H1 (cell line): Measurements from ENCODE around the gene RTTN. TPM values are rescaled to one million over a fixed set of nuclear protein-coding genes. Genes with fewer than 3 reads are reported as not detected.

Experiments used
- CTCF ChIA-PET: fragments of 300-600 bp; sonication (Branson Sonifier 250); formaldehyde crosslinking; loops from one replicate; lab custom pipeline; 2021; ENCODE audit not compliant: partially characterized antibody; lab: Charles Lee
- POLR2A ChIA-PET: fragments of 300-600 bp; sonication (Branson Sonifier 250); formaldehyde crosslinking; loops from one replicate; lab custom pipeline; 2021; ENCODE audit warnings: inconsistent platforms; ENCODE audit not compliant: partially characterized antibody; lab: Charles Lee
- DNase-seq, 2 experiments: peaks; one replicate each; pipeline versions ENCODE4 v3.0.0 to v3.0.0-alpha.2; 2010 to 2022; ENCODE audit warnings: low spot score in 2 of 2, low read depth in 1 of 2, mixed read lengths in 1 of 2
- FAIRE-seq: peaks from 2 replicates; lab custom pipeline; 2011; peaks lifted over from hg19 to GRCh38; lab: Jason Lieb, UNC
- H2AFZ ChIP-seq: 2 replicates; pipeline ENCODE4 v1.8.1; 2012; ENCODE audit warnings: low read length, inconsistent platforms
- H2AK5ac ChIP-seq: 2 replicates; pipeline ENCODE4 v1.6.1; 2013; ENCODE audit warnings: low read depth, low read length
- H2BK120ac ChIP-seq: replicated peaks from 2 replicates; pipeline ENCODE3; 2013; ENCODE audit warnings: low read depth, low read length, inconsistent platforms
- H2BK12ac ChIP-seq: 2 replicates; pipeline ENCODE4 v1.6.1; 2013; ENCODE audit warnings: low read depth, low read length
- H2BK15ac ChIP-seq: 2 replicates; pipeline ENCODE4 v1.6.1; 2013; ENCODE audit warnings: low read length
- H2BK20ac ChIP-seq: 2 replicates; pipeline ENCODE4 v1.6.1; 2013; ENCODE audit warnings: low read length
- H2BK5ac ChIP-seq: 2 replicates; pipeline ENCODE4 v1.6.1; 2013; ENCODE audit warnings: low read depth, low read length
- H3K14ac ChIP-seq: 2 replicates; pipeline ENCODE4 v1.6.1; 2013; ENCODE audit warnings: inconsistent platforms; ENCODE audit not compliant: insufficient read length
- H3K18ac ChIP-seq: 2 replicates; pipeline ENCODE4 v1.6.1; 2013; ENCODE audit warnings: low read length; ENCODE audit errors: extremely low read depth
- H3K23ac ChIP-seq: 2 replicates; pipeline ENCODE4 v1.6.1; 2013; ENCODE audit warnings: inconsistent platforms; ENCODE audit not compliant: insufficient read length
- H3K23me2 ChIP-seq: 2 replicates; pipeline ENCODE4 v1.6.1; 2013; ENCODE audit warnings: low read depth, low read length
- H3K27ac ChIP-seq: 2 replicates; pipeline ENCODE4 v1.6.1; 2011; ENCODE audit warnings: low read depth, low read length, inconsistent platforms
- H3K27me3 ChIP-seq, 4 experiments: replicated peaks in 1 of 4; 1 replicate in 1 of 4; 2 replicates in 3 of 4; pipeline versions ENCODE4 v1.6.1 to v1.8.1; 2011 to 2013; ENCODE audit warnings: low read length in 3 of 4, mild to moderate bottlenecking in 3 of 4, inconsistent platforms in 2 of 4, mixed read lengths in 2 of 4, moderate library complexity in 1 of 4; ENCODE audit not compliant: control insufficient read depth in 3 of 4, insufficient read depth in 3 of 4; ENCODE audit errors: extremely low read depth in 1 of 4
- H3K36me3 ChIP-seq, 4 experiments: 2 replicates each; pipeline versions ENCODE4 v1.6.1 to v1.8.1; 2011 to 2013; ENCODE audit warnings: mild to moderate bottlenecking in 4 of 4, low read length in 3 of 4, moderate library complexity in 2 of 4, control low read depth in 1 of 4, inconsistent platforms in 1 of 4; ENCODE audit not compliant: insufficient read depth in 4 of 4, control insufficient read depth in 2 of 4
- H3K4ac ChIP-seq: replicated peaks from 2 replicates; pipeline ENCODE3; 2013; ENCODE audit warnings: low read length, low read depth, mixed read lengths, inconsistent platforms; ENCODE audit not compliant: insufficient read length
- H3K4me1 ChIP-seq, 4 experiments: replicated peaks in 1 of 4; 1 replicate in 1 of 4; 2 replicates in 3 of 4; pipeline versions ENCODE4 v1.6.1 to v1.8.1; 2011 to 2013; ENCODE audit warnings: low read length in 3 of 4, inconsistent platforms in 2 of 4, mixed read lengths in 1 of 4; ENCODE audit not compliant: insufficient read depth in 4 of 4, control insufficient read depth in 3 of 4
- H3K4me2 ChIP-seq, 2 experiments: 2 replicates each; pipeline versions ENCODE4 v1.6.1 to v1.8.1; 2011 to 2013; ENCODE audit warnings: low read depth in 2 of 2, low read length in 2 of 2, control low read depth in 1 of 2, inconsistent platforms in 1 of 2, mild to moderate bottlenecking in 1 of 2; ENCODE audit not compliant: insufficient read depth in 1 of 2
- H3K4me3 ChIP-seq, 4 experiments: fragments of 200-600, 300-600 bp in 1 of 4; sonication (generic), shearing (Covaris generic), sonication (Bioruptor Twin) in 1 of 4; 2 replicates each; pipeline versions ENCODE4 v1.5.1 to v1.8.1; 2011 to 2016; ENCODE audit warnings: low read length in 4 of 4, low read depth in 3 of 4, control low read depth in 2 of 4, inconsistent platforms in 2 of 4, mild to moderate bottlenecking in 2 of 4, mixed read lengths in 1 of 4, moderate library complexity in 1 of 4; ENCODE audit not compliant: insufficient read depth in 2 of 4; ENCODE audit errors: extremely low read depth in 1 of 4
- H3K56ac ChIP-seq: replicated peaks from 2 replicates; pipeline ENCODE3; 2013; ENCODE audit warnings: low read depth, mild to moderate bottlenecking, mixed read lengths, low read length, inconsistent platforms; ENCODE audit not compliant: insufficient read length
- H3K79me1 ChIP-seq: 2 replicates; pipeline ENCODE4 v1.6.1; 2013; ENCODE audit warnings: low read depth, low read length, control low read depth
- H3K79me2 ChIP-seq, 2 experiments: 2 replicates each; pipeline versions ENCODE4 v1.6.1 to v1.8.1; 2012 to 2013; ENCODE audit warnings: low read length in 2 of 2, mild to moderate bottlenecking in 2 of 2, inconsistent platforms in 1 of 2; ENCODE audit not compliant: insufficient read depth in 2 of 2, control insufficient read depth in 1 of 2
- H3K9ac ChIP-seq, 4 experiments: replicated peaks in 1 of 4; 1 replicate in 1 of 4; 2 replicates in 3 of 4; pipeline versions ENCODE4 v1.6.1 to v1.8.1; 2011 to 2013; ENCODE audit warnings: low read depth in 3 of 4, low read length in 3 of 4, control low read depth in 2 of 4, mild to moderate bottlenecking in 2 of 4, moderate library complexity in 2 of 4, inconsistent platforms in 1 of 4; ENCODE audit errors: extremely low read depth in 1 of 4
- H3K9me3 ChIP-seq, 2 experiments: 2 replicates each; pipeline versions ENCODE4 v1.6.1 to v1.8.1; 2012 to 2013; ENCODE audit warnings: mild to moderate bottlenecking in 2 of 2, moderate library complexity in 2 of 2, control low read depth in 1 of 2, inconsistent platforms in 1 of 2, low read depth in 1 of 2, low read length in 1 of 2, mixed read lengths in 1 of 2; ENCODE audit not compliant: insufficient read depth in 2 of 2
- H4K20me1 ChIP-seq, 2 experiments: replicated peaks in 1 of 2; 2 replicates each; pipeline versions ENCODE3 to v1.8.1; 2011 to 2013; ENCODE audit warnings: inconsistent platforms in 2 of 2, low read length in 2 of 2, mild to moderate bottlenecking in 1 of 2; ENCODE audit not compliant: insufficient read depth in 2 of 2, control insufficient read depth in 1 of 2
- H4K5ac ChIP-seq: 2 replicates; pipeline ENCODE4 v1.6.1; 2013; ENCODE audit warnings: low read length, low read depth, mixed read lengths, inconsistent platforms; ENCODE audit not compliant: insufficient read length
- H4K8ac ChIP-seq: 2 replicates; pipeline ENCODE4 v1.8.0; 2013; ENCODE audit warnings: mild to moderate bottlenecking, moderate library complexity, low read length, inconsistent platforms; ENCODE audit not compliant: insufficient read depth; ENCODE audit errors: extremely low read depth
- H4K91ac ChIP-seq: replicated peaks from 2 replicates; pipeline ENCODE3; 2013; ENCODE audit warnings: low read length, mixed read lengths, inconsistent platforms; ENCODE audit not compliant: insufficient read length
- CHD1 ChIP-seq: IDR thresholded peaks from 2 replicates; pipeline ENCODE4 v1.6.1; 2012; ENCODE audit warnings: low read depth, low read length, improper control_type of control experiment
- CHD2 ChIP-seq: IDR thresholded peaks from 2 replicates; pipeline ENCODE4 v1.6.1; 2012; ENCODE audit warnings: low read length, improper control_type of control experiment
- EP300 ChIP-seq, 2 experiments: IDR thresholded peaks; 1 replicate in 1 of 2; 2 replicates in 1 of 2; pipeline ENCODE4 v1.6.1; 2011 to 2012; ENCODE audit warnings: low read depth in 2 of 2, low read length in 2 of 2, mild to moderate bottlenecking in 2 of 2, borderline replicate concordance in 1 of 2, inconsistent platforms in 1 of 2, moderate library complexity in 1 of 2
- FOSL1 ChIP-seq: IDR thresholded peaks from 2 replicates; pipeline ENCODE4 v1.6.1; 2011; ENCODE audit warnings: mild to moderate bottlenecking, low read depth, low read length, moderate library complexity; ENCODE audit not compliant: insufficient read depth
- GTF2F1 ChIP-seq: IDR thresholded peaks from 2 replicates; pipeline ENCODE4 v1.6.1; 2012; ENCODE audit warnings: low read depth, low read length, improper control_type of control experiment, borderline replicate concordance
- HDAC6 ChIP-seq: IDR thresholded peaks from one replicate; pipeline ENCODE4 v1.7.1; 2012; ENCODE audit warnings: low read depth, mild to moderate bottlenecking, inconsistent platforms, low read length, moderate library complexity
- POLR2A ChIP-seq, 2 experiments: IDR thresholded peaks; 1 replicate in 1 of 2; 2 replicates in 1 of 2; pipeline ENCODE4 v1.6.1; 2011; ENCODE audit warnings: low read depth in 2 of 2, low read length in 2 of 2, mild to moderate bottlenecking in 2 of 2; ENCODE audit errors: control extremely low read depth in 1 of 2
- RBBP5 ChIP-seq: IDR thresholded peaks from 2 replicates; pipeline ENCODE4 v1.7.1; 2012; ENCODE audit warnings: low read depth, mild to moderate bottlenecking, inconsistent platforms, low read length, moderate library complexity, borderline replicate concordance
- SAP30 ChIP-seq: fragments of 300-600 bp; sonication (generic); IDR thresholded peaks from 2 replicates; pipeline ENCODE4 v1.7.1; 2012; ENCODE audit warnings: low read length, moderate library complexity, mild to moderate bottlenecking, inconsistent platforms; ENCODE audit not compliant: insufficient read depth, insufficient replicate concordance
- SIX5 ChIP-seq: IDR thresholded peaks from 2 replicates; pipeline ENCODE4 v1.6.1; 2011; ENCODE audit warnings: mild to moderate bottlenecking, low read depth, low read length
- SP1 ChIP-seq: IDR thresholded peaks from 2 replicates; pipeline ENCODE4 v1.6.1; 2011; ENCODE audit warnings: low read depth, low read length
- TBP ChIP-seq: IDR thresholded peaks from 2 replicates; pipeline ENCODE4 v1.6.1; 2011; ENCODE audit warnings: low read depth, low read length, improper control_type of control experiment
- WGBS, 2 experiments: shearing (Covaris generic) in 1 of 2; methylation state at CpG; one replicate each; pipeline versions ENCODE4 v1.1.6 to v1.1.7; 2013 to 2015; ENCODE audit warnings: low lambda C conversion rate in 2 of 2, mixed read lengths in 2 of 2, inconsistent platforms in 1 of 2, low coverage in 1 of 2, missing lambda C conversion rate in 1 of 2; ENCODE audit not compliant: insufficient replicate concordance in 2 of 2, insufficient coverage in 1 of 2, insufficient read length in 1 of 2; ENCODE audit errors: extremely low coverage in 1 of 2, missing lambda C conversion rate in 1 of 2; 5-methylcytosine and 5-hydroxymethylcytosine counted together
- polyA plus RNA-seq, 7 experiments: library from polyadenylated mRNA; depleted of rRNA in 3 of 7; stranded (reverse) in 5 of 7; unstranded in 2 of 7; fragments of >200 nt in 5 of 7; fragments of 200-250 nt in 2 of 7; gene quantifications; 1 replicate in 5 of 7; 2 replicates in 1 of 7; 4 replicates in 1 of 7; pipeline versions ENCODE4 v1.2.1 to v1.2.3, GENCODE V29; 2011 to 2013; ENCODE audit warnings: missing spikeins in 2 of 7, mixed read lengths in 2 of 7
- total RNA-seq: library from RNA; stranded (reverse); fragmentation: NEBNext Ultra II Directional; extraction: Animal tissue kit (Norgen Biotek cat#: 25700); gene quantifications from 2 replicates; pipeline ENCODE4 v1.2.1, GENCODE V29; 2021

The RTTN gene
- total and polyA plus RNA-seq, 2 of the 8 experiments (the other 6 are each of a cell fraction or from before 2014, with no cell fraction given) = 9.1 to 21.4 TPM

- ChIA-PET CTCF (interaction anchor here (1.0 to 1.4 kb wide), 2 partner anchors 15 to 24 kb away, joined by 3 read pairs; no protein-coding TSS in a partner anchor), POLR2A (no interaction called here)
- Histone ChIP-seq H3K4me2 (no peak overlapping the region), H3K4ac (no peak overlapping the region), H2BK12ac (no peak overlapping the region), H3K4me1 (no peaks in the 10 kb centered on the region), H3K4me3 (no peak overlapping the region), H3K23me2 (no peaks in the 10 kb centered on the region), H2BK120ac (no peak overlapping the region), H4K91ac (no peak overlapping the region), H2AK5ac (no peak overlapping the region), H3K14ac (no peak overlapping the region), H3K36me3 (no peaks in the 10 kb centered on the region), H3K56ac (no peak overlapping the region), H2BK5ac (no peak overlapping the region), H3K18ac (no peak overlapping the region), H3K27me3 (no peaks in the 10 kb centered on the region), H4K5ac (no peak overlapping the region), H3K9me3 (no peaks in the 10 kb centered on the region), H2BK20ac (no peak overlapping the region), H3K27ac (no peak overlapping the region), H3K79me1 (no peaks in the 10 kb centered on the region), H4K20me1 (no peaks in the 10 kb centered on the region), H3K23ac (no peak overlapping the region), H3K9ac (no peak overlapping the region), H2BK15ac (no peak overlapping the region), H3K79me2 (no peaks in the 10 kb centered on the region), H4K8ac (no peak overlapping the region), H2AFZ (no peak overlapping the region)
- WGBS, 2 experiments = 87% methylated on average over 4 of the region's 4 CpGs; no CpG with 5 or more reads in 1 of the 2 experiments
- FAIRE-seq = no peak
- no peak for DNase-seq
- TF ChIP-seq SP1 = no peak
- no peak for TF ChIP-seq GTF2F1
- TF ChIP-seq RBBP5 = no peak
- TF ChIP-seq POLR2A (IDR thresholded peaks at IDR 0.05; ENCODE audit: control extremely low read depth in 1 of 2, low read depth in 2 of 2, low read length in 2 of 2) = no peak
- no peak for TF ChIP-seq CHD1
- TF ChIP-seq CHD2 = no peak
- no peak for TF ChIP-seq FOSL1
- no peak for TF ChIP-seq TBP
- no peak for TF ChIP-seq HDAC6
- no peak for TF ChIP-seq EP300 (IDR thresholded peaks at IDR 0.05; ENCODE audit: borderline replicate concordance in 1 of 2, low read depth in 2 of 2, low read length in 2 of 2)
- no peak for TF ChIP-seq SIX5
- TF ChIP-seq SAP30 = no peak
Measured at GRCh38 chr18:70246061-70246466, 40.6 kb upstream of the RTTN start.
